Myocyte (in vitro differentiated cells): ENCODE results near the gene KARS1. TPM values are rescaled to one million over a fixed set of nuclear protein-coding genes. Genes with fewer than 3 reads are reported as not detected.
A peak's percentile ranks its signal among the peaks of the same experiment; 100 is the strongest.
"Not testable (repeated sequence)": the region's sequence is repeated elsewhere in the genome, so short reads cannot be mapped to it uniquely, and the experiment has no call there.

Source experiments
- DNase-seq: peaks from one replicate; pipeline ENCODE4 v3.0.0-alpha.2; 2012; ENCODE audit warnings: low read depth
- total RNA-seq: library from RNA; depleted of rRNA; stranded (reverse); fragments of >200 nt; gene quantifications from 2 replicates; pipeline ENCODE4 v1.2.3, GENCODE V29; 2014

Gene KARS1
- total RNA-seq, 1 donor from 2014 or later: 179 TPM

DNA sequence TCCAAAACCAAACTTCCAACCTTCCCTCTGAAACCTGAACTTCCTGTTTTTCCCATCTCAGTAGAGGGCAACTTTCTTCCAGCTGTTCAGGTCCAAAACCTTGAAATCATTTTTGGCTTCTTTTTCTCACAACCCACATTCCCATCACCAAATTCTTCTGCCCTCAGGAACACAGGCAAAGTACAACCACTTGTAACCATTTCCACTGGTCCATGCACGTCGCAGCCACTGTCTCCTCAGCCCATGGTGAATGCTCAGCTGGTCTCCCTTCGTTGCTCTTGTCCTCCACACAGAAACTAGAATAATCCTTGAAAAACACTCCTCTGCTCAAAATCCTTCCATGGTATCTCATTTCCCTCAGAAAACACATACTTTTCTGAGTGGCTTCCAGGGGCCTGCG, 20.7 kb downstream of the KARS1 start:
- no peak for DNase-seq

DNA sequence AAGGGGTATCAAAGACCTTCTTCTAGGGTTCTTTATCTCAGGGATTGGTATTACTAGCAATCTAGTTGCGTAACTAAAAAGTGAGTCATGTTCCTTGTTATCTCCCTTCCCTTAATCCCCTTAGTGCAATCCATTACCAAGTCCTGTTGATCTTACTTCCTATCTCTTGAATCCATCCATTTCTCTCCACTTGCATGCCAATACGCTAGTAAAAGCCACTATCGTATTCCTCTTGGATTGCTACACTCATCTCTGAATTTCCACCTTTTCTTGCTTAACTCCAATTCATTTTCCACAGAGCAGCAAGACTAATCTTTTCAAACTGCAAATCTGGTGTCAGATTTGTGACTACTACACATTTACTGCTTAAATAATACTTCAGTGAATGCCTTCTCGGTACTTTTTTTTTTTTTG, 22.5 kb downstream of the KARS1 start:
- DNase-seq: no peak

DNA sequence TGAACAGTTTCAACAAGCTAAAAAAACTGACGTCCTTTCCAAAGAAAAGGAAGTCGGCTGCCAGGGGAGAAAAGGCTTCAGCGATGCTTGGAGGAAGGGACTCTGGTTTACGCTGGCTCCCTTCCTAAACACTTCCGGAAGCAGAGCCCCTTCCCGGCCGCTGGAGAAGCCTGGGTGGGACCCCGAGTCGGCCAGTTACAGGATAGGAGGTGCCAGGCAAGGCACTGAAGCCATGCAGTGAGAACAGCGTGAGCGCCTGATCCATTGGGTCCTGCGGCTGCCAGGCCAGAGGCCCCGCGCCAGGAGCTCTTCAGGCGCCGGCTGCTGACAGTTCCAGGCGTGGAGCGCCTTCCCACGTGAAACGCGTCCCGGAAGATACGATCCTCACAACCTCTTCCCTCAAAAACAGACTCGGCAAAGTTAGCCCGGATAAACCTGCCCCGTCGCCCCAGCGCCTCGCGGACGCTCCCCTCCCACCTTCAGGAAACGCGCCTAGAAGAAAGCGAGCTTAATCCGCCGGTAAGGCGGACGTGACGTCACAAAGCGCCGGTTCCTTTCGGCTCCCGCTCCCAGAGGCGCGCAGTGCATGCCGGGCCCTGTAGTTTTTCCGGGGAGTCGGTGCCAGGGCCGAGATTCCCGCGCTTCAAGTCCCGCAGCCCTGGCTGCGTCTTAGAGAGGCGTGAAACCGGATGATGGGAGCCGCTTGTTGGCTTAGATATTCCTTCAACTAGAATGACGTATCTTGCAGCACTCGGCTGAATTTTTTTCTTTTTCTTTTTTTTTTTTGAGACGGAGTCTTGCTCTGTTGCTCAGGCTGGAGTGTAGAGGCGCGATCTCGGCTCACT, 24.5 kb downstream of the KARS1 start, which contains the start of gene ADAT1:
TSS of gene ADAT1 (minus strand) at position 521 of the 845 bp plus-strand sequence. CDS start 2,482 bp downstream, outside the sequence.
- DNase-seq: peak; percentile 97

DNA sequence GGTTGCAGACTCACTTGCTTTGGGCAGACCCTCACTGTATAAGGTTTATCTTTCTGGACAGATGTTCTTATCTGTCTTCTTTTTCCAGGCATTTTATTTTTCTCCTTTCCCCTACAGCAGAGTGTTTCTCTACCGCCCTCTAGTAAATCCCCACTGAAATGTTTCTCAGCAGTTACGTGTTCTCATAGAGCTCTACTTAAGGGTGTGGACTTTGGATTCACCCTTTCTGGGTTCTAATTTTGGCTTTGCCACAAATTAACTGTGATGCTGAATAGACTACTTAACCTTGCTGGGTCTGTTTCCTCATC, 26.3 kb downstream of the KARS1 start:
- peak; percentile 51 for DNase-seq

DNA sequence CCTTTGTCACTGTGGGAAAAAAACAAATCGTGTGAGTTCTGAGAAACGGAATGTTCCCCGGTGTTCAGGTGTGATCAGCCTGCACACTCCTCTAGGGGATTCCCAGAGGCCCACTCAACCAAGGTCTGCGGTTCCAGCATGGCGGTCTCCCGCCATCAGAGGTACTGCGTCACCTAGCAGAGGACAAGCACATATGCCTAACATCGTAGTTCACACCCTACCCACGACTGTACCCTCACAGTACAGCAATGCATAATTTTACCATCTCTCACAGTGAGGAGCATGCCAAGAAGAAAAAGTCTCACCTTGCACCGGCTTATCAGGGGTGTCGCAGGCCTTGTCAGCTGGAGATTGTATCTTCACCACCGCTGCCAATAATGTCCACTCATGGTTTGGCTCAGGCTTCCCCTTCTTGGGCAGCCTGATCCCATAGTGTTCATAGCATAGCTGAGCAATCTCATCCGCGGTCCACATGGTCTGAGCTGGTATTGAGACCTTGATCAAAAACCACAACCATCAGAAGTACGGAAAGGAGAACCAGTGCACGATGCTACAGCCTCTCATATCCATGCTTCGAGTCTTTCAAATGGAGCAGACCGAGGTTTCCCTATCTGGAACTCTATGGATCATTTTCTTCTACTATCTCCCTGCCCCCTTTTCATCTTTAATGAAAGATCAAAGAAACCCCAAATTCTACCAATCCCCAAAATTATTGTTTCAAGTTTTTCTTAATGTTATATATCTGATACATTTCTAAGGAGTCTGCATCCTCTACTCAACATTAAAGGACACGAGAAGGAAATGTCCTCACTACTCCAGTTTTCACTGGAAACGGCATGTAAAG, 26.9 kb downstream of the KARS1 start:
- DNase-seq: no peak

DNA sequence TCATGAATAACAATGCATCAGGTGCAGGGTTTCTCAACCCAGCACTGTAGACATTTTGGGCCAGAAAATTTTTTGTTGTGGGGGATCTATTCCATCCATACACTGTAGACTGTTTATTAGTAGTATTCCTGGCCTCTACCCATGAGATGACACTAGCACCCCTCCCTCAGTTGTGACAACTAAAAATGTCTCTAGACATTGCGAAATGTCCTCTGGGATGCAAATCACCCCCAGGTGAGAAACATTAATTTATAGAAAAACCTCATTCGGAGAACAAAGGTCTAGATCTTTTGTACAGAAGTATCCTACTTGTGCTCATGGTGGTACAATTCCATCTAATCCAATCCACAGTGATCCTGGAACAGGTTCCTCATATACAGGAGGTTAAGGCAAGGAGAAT, 28.7 kb downstream of the KARS1 start:
- DNase-seq: no peak

DNA sequence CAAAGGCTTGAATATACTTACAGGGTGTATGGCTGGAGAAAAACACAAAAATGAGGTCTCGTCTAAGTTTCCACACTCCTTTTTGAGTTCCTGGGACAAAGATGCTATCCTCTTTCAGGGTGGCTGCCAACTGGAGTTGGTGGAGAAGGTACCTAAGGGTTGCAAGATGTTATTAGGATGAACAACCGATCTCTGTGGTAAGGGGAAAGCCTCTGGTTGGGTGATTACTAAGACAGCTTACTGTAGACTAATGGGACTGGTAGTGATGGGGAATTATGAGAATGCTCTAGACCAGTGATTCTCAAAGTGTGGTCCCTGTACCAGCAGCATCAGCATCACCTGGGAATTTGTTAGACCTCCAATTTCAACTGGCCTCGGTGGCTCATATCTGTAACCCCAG, 30.3 kb downstream of the KARS1 start:
- DNase-seq: no peak

DNA sequence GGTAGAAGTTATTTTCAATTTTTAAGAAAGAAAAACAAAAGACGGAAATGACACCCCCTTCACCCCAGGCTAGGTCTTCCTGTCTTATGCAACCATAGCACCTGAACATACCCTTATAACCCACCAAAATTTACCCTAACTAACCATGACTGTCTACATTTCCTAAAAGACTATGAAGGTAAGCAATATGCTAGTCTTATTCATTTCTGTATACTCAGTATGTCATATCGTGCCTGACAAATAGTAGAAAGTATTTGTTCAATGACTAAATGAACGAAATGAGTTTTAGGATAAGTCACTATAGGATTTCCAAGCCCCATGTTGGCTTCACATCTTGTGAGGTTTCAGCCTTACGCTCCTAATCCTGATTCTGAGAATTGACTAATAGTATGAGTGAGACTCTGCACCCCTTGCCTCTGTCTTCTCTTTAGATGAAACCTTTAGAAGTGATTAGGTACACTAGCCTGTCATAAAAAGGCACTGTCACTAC, 30.9 kb downstream of the KARS1 start:
- DNase-seq: no peak

DNA sequence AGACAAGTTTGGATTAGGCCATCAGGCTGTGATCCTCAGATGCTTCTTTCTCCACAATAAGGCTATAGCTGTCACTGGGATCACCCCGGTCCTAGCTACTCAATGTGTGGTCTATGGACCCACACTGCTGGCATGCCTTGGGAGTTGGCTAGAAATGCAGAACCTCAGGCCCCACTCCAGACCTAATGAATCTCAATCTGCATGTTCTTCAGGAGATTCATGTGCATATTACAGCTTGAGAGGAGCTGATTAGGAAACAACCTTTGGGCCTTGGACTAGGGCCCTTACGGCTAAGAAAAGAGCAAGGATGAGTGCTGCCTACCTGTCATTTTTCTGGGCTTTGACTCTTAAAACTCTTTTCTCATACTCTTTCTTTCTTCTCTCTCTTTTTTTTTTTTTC, 31.8 kb downstream of the KARS1 start:
- no peak for DNase-seq

DNA sequence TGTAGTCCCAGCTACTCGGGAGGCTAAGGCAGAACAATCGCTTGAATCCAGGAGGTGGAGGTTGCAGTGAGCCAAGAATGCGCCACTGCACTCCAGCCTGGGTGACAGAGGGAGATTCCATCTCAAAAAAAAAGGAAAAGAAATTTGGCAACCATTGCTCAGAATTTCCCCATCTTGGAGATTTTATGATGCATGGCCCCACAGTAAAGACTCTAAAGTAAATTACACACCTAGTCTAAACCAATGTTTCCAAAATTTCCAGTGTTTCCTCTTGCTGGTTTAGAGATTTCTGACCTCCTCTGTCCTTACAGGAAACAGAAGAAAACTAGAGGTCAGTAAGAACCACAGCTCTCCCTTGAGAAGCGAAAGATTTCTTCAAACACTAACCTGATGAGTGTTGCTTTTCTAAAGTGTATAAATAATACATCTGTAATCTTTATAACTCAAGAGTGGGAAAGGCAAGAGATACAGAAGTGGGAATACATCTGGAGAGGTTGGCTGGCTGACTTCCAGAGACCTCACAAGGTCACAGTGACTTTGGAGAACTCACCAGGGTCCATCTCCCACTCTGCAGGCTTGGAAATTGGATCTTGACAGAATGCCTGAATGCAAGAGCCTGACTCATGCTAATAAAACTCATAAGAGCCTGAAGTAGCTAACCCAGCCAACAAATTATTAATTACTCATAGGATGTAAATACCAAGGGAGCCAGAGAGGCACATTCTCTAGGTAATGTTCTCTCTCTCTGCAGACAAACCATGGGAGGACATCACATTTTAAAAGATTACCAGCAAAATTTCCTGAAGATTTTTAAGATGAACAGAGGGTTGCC, 33.2 kb downstream of the KARS1 start:
- DNase-seq: no peak

DNA sequence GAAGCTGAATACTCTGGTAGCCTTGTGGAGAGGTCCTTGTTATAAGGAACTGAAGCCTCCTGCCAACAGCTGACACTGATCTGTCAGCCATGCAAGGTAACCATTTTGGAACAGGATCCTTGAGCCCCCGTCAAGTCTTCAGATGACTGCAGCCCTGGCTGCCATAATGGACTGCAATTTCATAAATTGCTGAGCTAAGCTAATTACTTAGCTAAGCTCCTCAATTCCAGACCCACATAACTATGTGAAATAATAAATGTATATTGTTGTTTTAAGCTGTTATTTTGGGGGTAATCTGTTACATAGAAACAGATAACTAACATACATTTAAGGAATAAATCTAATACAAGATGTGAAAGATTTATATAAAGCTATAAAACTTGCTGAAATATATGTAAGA, 41.0 kb downstream of the KARS1 start:
- no peak for DNase-seq

DNA sequence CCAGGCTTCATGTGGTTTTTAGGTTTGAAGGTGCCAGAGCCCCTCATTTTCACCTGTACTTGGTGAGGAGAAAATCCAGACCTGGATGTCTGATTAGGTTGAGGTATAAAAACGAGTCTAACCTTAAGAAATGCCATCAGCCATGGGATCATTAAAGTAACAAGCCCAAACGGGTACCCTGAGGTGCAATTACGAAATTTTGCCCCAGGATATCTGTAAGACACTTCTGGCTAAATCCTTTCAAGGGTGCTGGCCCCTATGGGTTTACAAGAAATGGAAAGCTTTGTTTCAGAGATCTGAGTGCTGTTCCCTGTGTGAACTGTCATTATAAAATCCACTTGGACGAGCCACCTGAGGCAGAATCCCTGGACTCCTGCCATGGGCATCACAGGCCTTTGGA, 44.2 kb downstream of the KARS1 start:
- DNase-seq: no peak

DNA sequence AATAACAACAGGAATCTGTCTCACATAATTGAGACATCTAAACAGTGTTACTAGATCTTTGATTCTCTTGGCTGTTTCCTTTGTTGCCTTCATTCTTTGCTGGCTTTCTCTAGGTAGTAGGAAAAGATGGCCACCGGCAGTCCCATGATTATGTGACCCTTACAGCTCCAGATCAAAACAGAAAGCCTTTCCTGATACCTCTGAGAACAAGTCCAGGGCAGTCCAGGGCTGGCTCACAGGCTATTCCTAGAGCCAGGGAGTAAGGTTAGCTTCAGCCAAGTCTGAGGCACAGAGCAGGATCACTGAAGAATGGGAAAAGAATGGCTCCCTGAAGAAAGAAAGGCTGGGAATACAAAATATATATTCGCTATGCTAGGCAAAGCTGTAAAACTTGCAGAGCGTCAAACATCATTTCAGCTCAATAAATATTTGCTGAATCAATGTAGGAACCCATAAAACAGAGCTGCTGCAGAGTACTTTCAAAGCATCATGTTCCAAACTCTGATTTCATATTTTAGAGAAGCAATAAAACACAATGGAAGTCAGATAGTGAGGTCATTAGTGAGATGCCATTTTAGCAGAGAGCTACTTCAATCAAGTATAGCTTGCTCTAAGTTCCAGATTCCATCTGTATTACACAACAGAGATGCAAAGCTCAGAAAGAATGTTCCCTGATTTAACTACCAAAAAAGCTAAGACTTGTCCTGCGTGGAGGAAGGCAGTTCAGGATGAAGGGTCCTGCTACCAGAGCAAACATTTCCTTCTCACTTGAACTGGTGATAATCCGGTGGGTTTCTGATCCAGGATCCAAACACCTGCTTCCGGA, 47.8 kb downstream of the KARS1 start:
- no peak for DNase-seq

DNA sequence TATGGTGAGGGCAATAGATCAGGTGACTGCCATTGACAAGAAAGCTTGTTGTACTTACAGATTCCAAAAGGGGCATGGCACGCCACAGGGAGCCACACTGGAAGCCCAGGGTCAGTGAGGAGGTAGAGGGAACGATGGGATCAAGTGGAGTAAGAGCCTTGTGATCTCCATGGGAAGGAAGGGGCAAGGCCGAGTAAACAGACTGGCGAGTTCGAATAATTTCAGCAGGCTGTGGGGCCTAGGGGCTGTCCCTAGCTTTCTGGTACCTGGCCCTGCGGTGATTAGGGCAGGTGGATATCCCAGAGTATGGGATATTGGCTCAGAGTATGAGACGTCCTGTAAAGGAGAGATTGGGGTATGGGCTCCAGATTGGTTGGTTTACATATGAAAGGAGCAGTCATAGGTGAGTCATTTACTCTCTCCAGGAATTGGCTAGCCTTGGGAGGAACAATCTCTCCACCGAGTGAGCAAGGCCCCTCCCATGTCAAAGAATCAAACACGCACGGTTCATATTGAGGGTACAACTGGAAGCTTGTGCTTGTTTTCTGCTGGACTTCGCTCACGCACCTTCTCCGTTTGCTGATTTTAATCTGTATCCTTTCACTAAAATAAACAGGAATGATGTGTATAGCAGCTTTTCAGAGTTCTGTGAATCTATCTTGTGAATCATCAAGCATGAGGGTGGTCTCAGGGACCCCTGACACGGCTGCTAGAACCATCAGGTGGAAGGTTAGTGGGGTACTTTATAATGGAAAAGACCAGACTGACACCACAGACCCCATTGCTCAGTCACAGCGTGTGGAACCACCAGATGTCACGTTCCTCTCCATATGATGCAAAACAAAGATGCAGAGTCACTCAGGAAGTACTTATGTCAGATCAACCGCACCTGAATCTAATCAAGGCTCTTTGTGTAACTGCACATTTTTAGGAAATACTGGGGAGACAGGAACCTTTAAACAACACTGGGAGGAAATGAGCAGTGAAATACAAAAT, 53.3 kb downstream of the KARS1 start:
- DNase-seq: no peak

DNA sequence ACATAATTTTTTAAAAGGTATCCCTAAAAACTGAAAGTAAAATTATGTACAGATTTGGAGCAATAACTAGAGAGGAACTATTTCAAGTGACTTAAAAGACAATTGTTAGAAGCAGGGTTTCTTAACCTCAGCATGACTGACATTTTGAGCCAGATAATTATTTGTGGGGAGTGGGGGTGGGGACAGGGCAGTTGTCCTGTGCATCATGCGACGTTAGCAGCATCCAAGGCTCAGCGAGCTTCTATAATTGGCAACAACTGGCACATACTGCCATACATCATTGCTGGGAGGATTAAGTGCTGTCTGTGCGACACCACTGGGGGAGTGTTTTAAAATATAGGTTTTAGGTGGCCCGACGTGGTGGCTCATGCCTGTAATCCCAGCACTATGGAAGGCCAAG, 54.2 kb downstream of the KARS1 start:
- DNase-seq: no peak

DNA sequence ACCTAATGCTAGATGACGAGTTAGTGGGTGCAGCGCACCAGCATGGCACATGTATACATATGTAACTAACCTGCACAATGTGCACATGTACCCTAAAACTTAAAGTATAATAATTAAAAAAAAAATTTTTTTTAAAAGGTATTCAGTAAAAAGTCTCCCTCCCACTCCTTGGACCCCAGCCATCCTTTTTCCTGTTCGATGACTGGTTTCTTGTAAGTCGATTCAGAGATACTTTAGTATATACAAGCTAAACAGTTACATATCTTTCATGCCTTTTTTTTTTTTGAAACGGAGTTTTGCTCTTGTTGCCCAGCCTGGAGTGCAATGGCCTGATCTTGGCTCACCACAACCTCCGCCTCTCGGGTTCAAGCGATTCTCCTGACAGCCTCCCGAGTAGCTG, 55.5 kb downstream of the KARS1 start:
- not testable (repeated sequence) for DNase-seq

DNA sequence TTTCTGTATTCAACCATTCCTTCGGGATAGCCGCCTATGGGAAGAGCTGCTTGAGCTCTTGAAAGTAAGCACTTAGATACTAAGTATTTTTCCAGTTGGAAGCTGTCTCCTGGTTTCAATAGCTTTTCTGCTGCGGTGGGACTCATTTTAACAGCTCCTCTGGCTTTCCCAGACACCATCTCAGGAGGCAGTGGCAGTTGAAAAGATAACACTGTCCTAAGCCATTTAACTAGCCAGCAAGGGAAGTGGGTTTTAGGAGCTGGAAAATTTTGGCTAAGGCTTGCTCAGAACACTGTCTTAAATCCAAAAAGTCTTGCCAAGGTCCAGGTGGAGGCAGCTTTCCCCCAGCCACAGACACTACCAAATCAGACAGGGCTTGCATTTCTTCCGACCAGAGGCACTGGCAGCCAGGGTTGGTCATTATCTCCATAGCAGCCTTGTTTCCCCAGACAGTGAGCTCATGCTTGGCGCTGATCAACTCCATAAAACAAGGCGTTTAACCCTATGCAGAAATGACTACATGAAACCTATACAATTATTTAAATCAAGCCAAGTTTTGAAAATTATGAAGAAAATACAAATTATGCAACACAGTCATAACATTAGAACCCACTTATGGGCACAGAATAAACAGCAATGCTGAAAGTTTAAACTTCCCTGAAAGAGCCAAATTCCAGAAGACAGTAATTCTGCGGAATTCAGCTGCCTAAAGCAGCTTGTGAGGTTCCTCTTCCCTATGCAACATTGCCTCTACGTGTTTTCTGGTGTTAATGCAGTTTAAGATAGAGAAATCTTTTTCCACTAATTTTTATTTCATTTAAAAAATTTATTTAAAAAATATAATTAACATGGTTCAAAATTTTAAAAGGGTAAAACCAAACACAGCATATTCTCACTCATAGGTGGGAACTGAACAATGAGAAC, 56.3 kb downstream of the KARS1 start:
- peak; percentile 14 for DNase-seq

DNA sequence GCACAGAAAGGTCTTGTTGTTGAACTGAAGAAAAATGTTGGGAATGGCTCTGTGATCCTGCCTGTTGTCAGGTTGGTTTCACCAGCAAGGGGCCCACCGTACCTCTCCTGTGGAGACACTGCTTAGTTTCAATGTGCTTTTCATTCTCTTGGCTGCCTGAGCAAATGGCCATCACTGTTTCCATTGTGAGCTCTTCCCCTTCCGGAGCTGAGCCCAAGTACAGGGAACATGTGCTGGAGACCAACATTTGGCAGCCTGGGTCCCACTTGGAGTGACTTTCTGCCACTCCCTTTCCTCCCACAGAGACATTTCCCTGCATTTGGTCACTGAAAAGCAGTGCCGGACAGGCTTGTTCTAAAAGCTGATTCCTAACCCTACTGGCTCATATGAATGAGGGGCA, 58.2 kb downstream of the KARS1 start:
- DNase-seq: no peak
